GM19023 (cell line): ENCODE results near the gene SERINC2.
A peak's percentile ranks its signal among the peaks of the same experiment; 100 is the strongest.
"Not testable (repeated sequence)": the region's sequence is repeated elsewhere in the genome, so short reads cannot be mapped to it uniquely, and the experiment has no call there.

Source experiments
- ATAC-seq: cut with Tn5 transposase; IDR thresholded peaks from one replicate; pipeline ENCODE4 v1.9.1; 2021; ENCODE audit warnings: mild to moderate bottlenecking, moderate library complexity; ENCODE audit not compliant: unreplicated experiment

SERINC2 gene

GRCh38 chr1:31382379-31382989 is 30.5 kb upstream of the SERINC2 start:
- no peak for ATAC-seq

GRCh38 chr1:31383967-31384366 is 29.0 kb upstream of the SERINC2 start:
- ATAC-seq, result no peak

GRCh38 chr1:31386576-31387243 is 26.3 kb upstream of the SERINC2 start:
- ATAC-seq, result not testable (repeated sequence)

- no peak for ATAC-seq
Measured at GRCh38 chr1:31387612-31388011, 25.4 kb upstream of the SERINC2 start.

GRCh38 chr1:31389616-31390015 is 23.4 kb upstream of the SERINC2 start:
- ATAC-seq, result no peak

- no peak for ATAC-seq
Measured at GRCh38 chr1:31390071-31390470, 22.9 kb upstream of the SERINC2 start.

- no peak for ATAC-seq
Measured at GRCh38 chr1:31393463-31393862, 19.6 kb upstream of the SERINC2 start.

- peak; percentile 78 for ATAC-seq
Measured at GRCh38 chr1:31394584-31395193, 18.3 kb upstream of the SERINC2 start.

GRCh38 chr1:31396633-31397351 is 16.2 kb upstream of the SERINC2 start:
- ATAC-seq, result no peak

- no peak for ATAC-seq
Measured at GRCh38 chr1:31397360-31398095, 15.5 kb upstream of the SERINC2 start.

- ATAC-seq, result no peak
Measured at GRCh38 chr1:31398246-31398645, 14.8 kb upstream of the SERINC2 start.

- no peak for ATAC-seq
Measured at GRCh38 chr1:31399976-31400375, 13.0 kb upstream of the SERINC2 start.

GRCh38 chr1:31400393-31400792 is 12.6 kb upstream of the SERINC2 start:
- ATAC-seq, result no peak

- no peak for ATAC-seq
Measured at GRCh38 chr1:31401241-31401640, 11.8 kb upstream of the SERINC2 start.

- ATAC-seq, result no peak
Measured at GRCh38 chr1:31405578-31406245, 7.3 kb upstream of the SERINC2 start.

GRCh38 chr1:31407029-31407626 is 5.9 kb upstream of the SERINC2 start:
- ATAC-seq, result no peak

- no peak for ATAC-seq
Measured at GRCh38 chr1:31408788-31409318, 4.2 kb upstream of the SERINC2 start.

GRCh38 chr1:31409946-31410858 is 2.8 kb upstream of the SERINC2 start:
- ATAC-seq, result no peak

GRCh38 chr1:31410871-31411270 is 2.1 kb upstream of the SERINC2 start:
- no peak for ATAC-seq
